Measurements from ENCODE around the gene PRKCA.

The PRKCA gene

DNA sequence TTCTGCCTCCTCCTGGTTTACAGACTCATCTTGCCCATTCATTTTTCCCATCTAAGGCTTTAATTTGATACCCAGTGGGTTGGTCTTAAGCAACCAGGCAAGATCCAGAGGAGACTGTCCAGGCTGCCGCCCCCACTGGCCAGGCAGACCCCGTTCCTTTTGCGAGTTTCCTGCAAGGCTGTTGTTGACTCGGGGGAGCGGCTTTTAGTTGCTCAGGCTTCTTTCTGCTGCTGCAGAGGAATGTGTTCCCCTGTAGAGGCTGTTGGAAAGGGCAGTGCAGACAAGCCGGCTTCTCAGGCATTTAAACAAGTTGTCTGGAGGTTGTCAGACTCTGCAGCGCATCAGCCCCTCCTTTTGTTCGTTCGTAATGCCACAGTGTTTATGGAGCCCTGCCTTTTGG, 231.2 kb downstream of the PRKCA start:
- Histone ChIP-seq H3K27me3 (ENCODE audit: control insufficient read depth, low read length) (no peaks in the 10 kb centered on the region), H3K36me3 (ENCODE audit: control insufficient read depth, low read length) (no peaks in the 10 kb centered on the region), H3K9me2 (replicated peaks; ENCODE audit: control insufficient read depth, low read length) (no peaks in the 10 kb centered on the region), H3K4me1 (ENCODE audit: control insufficient read depth, low read length) (peaks cover 21% of the 10 kb centered on the region), H4K20me1 (ENCODE audit: control insufficient read depth, insufficient read depth, low read depth, low read length) (no peaks in the 10 kb centered on the region), H3K9me3 (ENCODE audit: control insufficient read depth, insufficient read depth, low read length) (no peaks in the 10 kb centered on the region), H3K4me3 (ENCODE audit: low read length) (no peak overlapping the region), H3K79me2 (ENCODE audit: control insufficient read depth, low read length) (no peaks in the 10 kb centered on the region), H3K4me2 (ENCODE audit: low read length) (no peak overlapping the region), H3F3A (ENCODE audit: control insufficient read depth, insufficient read depth) (no peaks in the 10 kb centered on the region), H3K27ac (ENCODE audit: low read depth, low read length) (no peak overlapping the region)
- TF ChIP-seq EZH2phosphoT487 (IDR thresholded peaks at IDR 0.05; ENCODE audit: borderline replicate concordance, low read length) (no peak), CTCF (IDR thresholded peaks at IDR 0.05; ENCODE audit: low read depth, low read length, poor library complexity, severe bottlenecking) (no peak)

- Histone ChIP-seq H3K4me3 (ENCODE audit: low read length) (no peak overlapping the region), H3K9me2 (replicated peaks; ENCODE audit: control insufficient read depth, low read length) (no peaks in the 10 kb centered on the region), H3K27ac (ENCODE audit: low read depth, low read length) (no peak overlapping the region), H4K20me1 (ENCODE audit: control insufficient read depth, insufficient read depth, low read depth, low read length) (no peaks in the 10 kb centered on the region), H3K4me2 (ENCODE audit: low read length) (no peak overlapping the region), H3K36me3 (ENCODE audit: control insufficient read depth, low read length) (no peaks in the 10 kb centered on the region), H3K9me3 (ENCODE audit: control insufficient read depth, insufficient read depth, low read length) (no peaks in the 10 kb centered on the region), H3F3A (ENCODE audit: control insufficient read depth, insufficient read depth) (no peaks in the 10 kb centered on the region), H3K79me2 (ENCODE audit: control insufficient read depth, low read length) (no peaks in the 10 kb centered on the region), H3K27me3 (ENCODE audit: control insufficient read depth, low read length) (no peaks in the 10 kb centered on the region), H3K4me1 (ENCODE audit: control insufficient read depth, low read length) (peaks cover 26% of the 10 kb centered on the region)
- no peak for TF ChIP-seq EZH2phosphoT487 (IDR thresholded peaks at IDR 0.05; ENCODE audit: borderline replicate concordance, low read length)
- TF ChIP-seq CTCF (IDR thresholded peaks at IDR 0.05; ENCODE audit: low read depth, low read length, poor library complexity, severe bottlenecking) = no peak
Measured at GRCh38 chr17:66533986-66534385, 231.6 kb downstream of the PRKCA start.

DNA sequence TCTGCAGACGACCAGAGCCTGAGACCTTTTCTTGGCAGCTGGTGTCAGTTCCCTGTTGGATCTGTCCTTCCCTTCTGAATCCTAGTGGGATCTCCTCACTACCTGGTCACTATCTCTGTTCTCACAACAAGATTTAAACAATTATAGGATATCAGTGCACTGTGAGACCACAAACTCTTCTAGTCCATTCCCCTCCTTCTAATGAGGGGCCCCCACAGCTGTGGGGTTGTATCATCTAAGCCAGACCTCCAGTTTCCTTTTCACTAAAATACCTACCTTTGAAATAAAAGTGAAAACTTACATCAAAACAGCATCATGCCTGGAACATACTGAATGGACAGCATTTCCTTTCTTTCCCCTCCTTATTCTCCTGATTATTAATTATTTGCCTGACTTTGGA, 233.2 kb downstream of the PRKCA start:
- Histone ChIP-seq H3K4me1 (ENCODE audit: control insufficient read depth, low read length) (peaks cover 35% of the 10 kb centered on the region), H3K36me3 (ENCODE audit: control insufficient read depth, low read length) (no peaks in the 10 kb centered on the region), H4K20me1 (ENCODE audit: control insufficient read depth, insufficient read depth, low read depth, low read length) (no peaks in the 10 kb centered on the region), H3K9me2 (replicated peaks; ENCODE audit: control insufficient read depth, low read length) (no peaks in the 10 kb centered on the region), H3K4me3 (ENCODE audit: low read length) (no peak overlapping the region), H3F3A (ENCODE audit: control insufficient read depth, insufficient read depth) (no peaks in the 10 kb centered on the region), H3K4me2 (ENCODE audit: low read length) (no peak overlapping the region), H3K79me2 (ENCODE audit: control insufficient read depth, low read length) (no peaks in the 10 kb centered on the region), H3K9me3 (ENCODE audit: control insufficient read depth, insufficient read depth, low read length) (no peaks in the 10 kb centered on the region), H3K27me3 (ENCODE audit: control insufficient read depth, low read length) (no peaks in the 10 kb centered on the region), H3K27ac (ENCODE audit: low read depth, low read length) (no peak overlapping the region)
- no peak for TF ChIP-seq EZH2phosphoT487 (IDR thresholded peaks at IDR 0.05; ENCODE audit: borderline replicate concordance, low read length)
- TF ChIP-seq CTCF (IDR thresholded peaks at IDR 0.05; ENCODE audit: low read depth, low read length, poor library complexity, severe bottlenecking) = no peak

DNA sequence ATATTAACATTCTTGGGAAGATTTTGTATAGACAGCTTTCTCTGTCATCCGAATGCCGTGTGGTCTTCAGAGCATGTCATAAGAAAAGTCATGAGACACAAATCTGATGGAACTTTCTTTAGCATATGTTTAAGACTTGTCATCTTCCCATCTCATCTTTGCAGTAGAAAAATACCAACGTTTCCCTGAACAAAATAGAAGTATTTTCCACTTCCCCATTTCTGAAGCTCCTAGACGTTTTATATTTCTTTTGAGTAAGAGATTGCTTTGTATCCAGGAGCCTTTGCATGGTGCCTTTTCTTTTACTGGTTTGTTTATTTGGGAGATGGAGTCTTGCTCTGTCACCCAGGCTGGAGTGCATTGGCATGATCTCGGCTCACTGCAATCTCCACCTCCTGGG, 235.1 kb downstream of the PRKCA start:
- Histone ChIP-seq H3K9me3 (ENCODE audit: control insufficient read depth, insufficient read depth, low read length) (no peaks in the 10 kb centered on the region), H3F3A (ENCODE audit: control insufficient read depth, insufficient read depth) (peaks cover 14% of the 10 kb centered on the region), H3K4me2 (ENCODE audit: low read length) (no peak overlapping the region), H4K20me1 (ENCODE audit: control insufficient read depth, insufficient read depth, low read depth, low read length) (no peaks in the 10 kb centered on the region), H3K9me2 (replicated peaks; ENCODE audit: control insufficient read depth, low read length) (no peaks in the 10 kb centered on the region), H3K4me3 (ENCODE audit: low read length) (no peak overlapping the region), H3K4me1 (ENCODE audit: control insufficient read depth, low read length) (peaks cover 54% of the 10 kb centered on the region), H3K36me3 (ENCODE audit: control insufficient read depth, low read length) (no peaks in the 10 kb centered on the region), H3K27me3 (ENCODE audit: control insufficient read depth, low read length) (no peaks in the 10 kb centered on the region), H3K27ac (ENCODE audit: low read depth, low read length) (no peak overlapping the region), H3K79me2 (ENCODE audit: control insufficient read depth, low read length) (no peaks in the 10 kb centered on the region)
- TF ChIP-seq EZH2phosphoT487 (IDR thresholded peaks at IDR 0.05; ENCODE audit: borderline replicate concordance, low read length) (no peak), CTCF (IDR thresholded peaks at IDR 0.05; ENCODE audit: low read depth, low read length, poor library complexity, severe bottlenecking) (no peak)

Data from DOHH2 (cell line).